GM21825 (cell line): Measurements from ENCODE around the gene LVRN.

ENCODE experiments used
- ATAC-seq: cut with Tn5 transposase; IDR thresholded peaks from one replicate; pipeline ENCODE4 v1.9.1; 2021; ENCODE audit warnings: mild to moderate bottlenecking, moderate library complexity; ENCODE audit not compliant: unreplicated experiment

Gene LVRN

DNA sequence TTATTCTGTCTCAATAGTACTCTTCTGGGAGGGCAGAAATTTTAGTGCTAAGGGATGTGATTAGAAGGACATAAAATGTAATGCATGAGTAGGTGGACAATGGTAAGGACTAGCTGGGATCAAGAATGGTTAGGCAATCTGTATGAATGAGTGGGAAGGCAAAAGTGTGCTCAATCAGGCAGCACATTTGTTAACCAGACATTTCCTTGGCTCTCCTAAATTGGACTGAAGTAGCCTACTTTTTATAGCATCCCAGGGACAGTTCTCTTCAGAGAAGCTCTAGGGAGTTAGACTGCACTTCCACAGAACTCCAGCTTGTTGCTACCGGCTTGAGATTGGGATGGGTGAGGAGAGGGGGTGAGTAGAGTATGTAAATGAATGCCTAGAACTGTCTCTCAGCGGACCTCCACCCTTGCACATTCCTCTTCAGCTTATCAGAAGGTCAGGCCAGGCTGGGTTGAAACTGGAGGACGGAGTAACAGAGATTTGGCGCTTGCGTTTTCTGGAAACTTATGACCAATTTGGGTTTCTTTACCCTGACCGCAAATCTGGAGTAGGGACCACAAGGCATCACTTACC lies 51.0 kb downstream of the LVRN start:
- no peak for ATAC-seq

DNA sequence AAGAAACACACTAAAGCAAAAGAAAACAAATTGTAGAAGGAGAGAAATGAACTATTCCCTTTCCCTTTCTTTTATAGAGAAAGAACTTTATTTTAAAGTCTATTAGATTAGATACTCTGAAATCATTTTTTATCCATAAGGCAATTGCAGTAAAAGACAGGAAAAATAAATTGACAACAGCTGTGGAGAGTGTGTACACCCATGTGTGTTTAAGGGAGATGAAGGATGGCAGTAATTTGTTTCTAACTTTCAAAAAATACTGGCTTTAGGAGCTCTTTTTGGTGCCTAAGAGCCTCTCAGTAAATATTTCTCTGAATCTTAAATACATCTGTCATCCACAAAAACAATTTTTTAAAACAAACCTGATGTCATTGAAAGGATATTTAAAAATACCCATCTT lies 51.7 kb downstream of the LVRN start:
- no peak for ATAC-seq

DNA sequence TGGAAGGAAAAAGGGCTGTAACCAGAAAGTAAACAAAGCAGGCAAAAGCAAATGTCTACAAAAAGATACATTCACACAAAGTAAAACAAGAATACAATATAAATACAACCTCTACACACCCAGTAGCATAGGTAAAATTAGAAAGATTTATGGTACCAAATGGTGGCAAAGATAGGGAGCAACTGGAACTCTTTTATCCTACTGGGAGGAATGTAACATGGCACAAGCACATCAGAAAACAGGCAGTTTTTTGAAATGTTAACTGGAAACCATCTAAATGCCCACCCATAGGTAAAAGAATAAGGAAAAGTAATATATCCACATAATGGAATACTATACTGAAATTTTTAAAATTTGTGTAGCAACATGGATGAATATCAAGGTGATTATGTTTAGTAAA lies 61.3 kb downstream of the LVRN start:
- ATAC-seq = no peak

DNA sequence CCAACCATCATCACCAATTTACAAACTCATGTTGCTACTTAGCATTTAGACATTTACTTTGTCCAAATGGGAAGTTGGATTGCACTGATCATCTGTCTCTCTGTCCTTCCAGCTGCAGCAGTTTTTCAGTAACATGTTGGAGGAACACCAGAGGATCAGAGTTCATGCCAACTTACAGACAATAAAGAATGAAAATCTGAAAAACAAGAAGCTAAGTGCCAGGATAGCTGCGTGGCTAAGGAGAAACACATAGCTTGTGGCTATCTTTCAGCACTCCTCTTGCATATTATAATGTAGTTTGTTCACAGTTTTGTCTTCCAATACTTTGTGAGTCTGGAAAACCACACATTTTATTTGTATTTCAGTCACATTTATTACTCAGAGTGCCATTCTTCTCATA lies 63.6 kb downstream of the LVRN start:
- ATAC-seq = no peak

DNA sequence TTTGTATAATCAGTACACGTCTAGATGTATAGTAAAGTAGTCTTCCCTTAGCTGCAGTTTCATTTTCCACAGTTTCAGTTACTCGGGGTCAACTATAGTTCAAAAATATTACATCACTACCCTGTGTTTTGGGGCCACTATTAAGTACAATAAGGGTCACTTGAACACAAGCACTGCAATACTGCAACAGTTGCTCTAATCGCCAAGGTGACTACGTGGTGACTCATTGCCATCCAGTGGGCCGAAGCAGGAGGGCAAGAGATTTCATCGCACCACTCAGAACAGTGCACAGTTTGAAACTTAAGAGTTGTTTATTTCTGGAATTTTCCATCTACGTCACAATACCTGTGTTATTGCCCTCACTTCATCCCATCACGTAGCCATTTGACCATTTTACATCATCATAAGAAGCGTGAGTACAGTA lies 69.8 kb downstream of the LVRN start, which contains the start of gene ARL14EPL:
TSS of gene ARL14EPL (plus strand) at position 379 of the 424 bp plus-strand sequence. CDS start 18,994 bp downstream, outside the sequence.
- ATAC-seq = peak; percentile 70

DNA sequence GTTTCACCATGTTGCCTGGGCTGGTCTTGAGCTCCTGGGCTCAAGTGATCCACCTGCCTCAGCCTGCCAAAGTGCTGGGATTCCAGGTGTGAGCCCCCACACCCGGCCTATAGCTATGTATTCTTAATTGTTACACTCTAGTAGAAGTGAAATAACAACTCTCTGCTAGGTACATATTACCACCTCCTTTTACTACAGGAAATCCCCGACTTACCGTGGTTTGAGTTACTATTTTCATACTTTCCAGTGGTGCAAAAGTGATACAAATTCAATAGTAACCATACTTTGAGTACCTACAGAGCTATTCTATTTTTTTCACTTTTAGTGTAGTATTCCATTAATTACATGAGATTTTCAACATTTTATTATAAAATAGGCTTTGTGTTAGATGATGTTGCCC lies 70.7 kb downstream of the LVRN start:
- ATAC-seq = no peak

DNA sequence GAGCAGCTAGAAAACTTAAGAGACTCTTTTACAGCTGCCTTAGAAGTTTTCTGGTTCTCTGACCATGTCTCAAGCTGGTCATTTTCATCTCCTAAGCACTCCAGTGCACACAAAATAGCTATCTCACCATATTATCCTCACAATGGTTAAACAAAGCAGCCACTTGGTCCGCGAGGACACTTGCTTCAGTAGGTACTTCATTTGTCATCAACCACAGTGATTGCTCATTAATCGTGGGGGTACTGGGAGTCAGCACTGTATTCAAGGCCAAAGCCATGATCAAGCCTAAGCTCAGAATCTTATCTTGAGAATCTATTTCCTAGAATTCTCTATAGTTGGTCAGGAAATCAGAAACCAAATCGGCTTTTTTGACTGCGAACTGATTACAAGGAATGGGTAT lies 72.8 kb downstream of the LVRN start:
- ATAC-seq = no peak

DNA sequence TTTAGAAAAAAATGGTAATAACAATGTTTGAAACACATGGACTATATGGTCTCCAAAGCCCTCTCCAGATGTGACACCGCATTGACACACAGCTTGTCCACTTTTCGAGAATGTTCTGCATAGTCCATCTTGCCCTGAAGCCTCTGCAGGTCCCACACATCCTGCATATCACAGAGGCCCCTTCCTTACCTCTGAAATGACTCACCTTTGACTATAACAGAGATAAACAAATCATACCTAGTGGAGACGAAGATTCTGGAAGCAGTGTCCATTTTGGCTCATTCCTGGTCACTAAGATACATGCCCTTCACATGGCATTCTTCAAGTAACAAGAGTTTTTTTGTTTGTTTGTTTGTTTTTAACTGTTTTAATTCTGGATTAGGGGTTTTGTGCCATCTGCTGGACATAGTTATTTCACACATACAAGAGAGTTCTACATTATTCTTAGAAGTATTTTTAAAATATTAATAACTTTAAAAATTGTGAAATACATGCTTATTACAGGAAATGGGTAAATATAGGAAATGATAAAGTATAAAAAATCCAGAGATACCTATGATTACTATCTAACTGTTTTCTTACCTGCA lies 75.1 kb downstream of the LVRN start:
- no peak for ATAC-seq

DNA sequence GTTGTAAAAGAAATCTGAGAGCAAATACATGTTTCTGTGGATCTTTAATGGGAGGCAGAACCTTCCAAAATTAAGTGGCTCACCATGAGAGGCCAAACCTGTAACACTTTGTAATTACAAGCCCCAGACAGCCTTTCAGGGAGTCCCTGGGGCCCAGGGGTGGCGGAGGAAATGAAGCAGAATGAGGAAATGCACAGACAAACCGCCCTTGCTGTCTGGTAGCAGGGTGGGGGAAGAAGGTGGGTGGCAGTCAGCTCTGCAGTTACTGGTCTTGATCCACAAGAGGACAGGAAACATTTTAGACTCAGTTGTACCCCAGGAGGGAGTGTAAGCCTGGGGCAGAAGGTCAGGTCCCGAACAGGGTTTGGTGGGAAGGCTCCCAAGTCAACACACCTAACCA lies 76.5 kb downstream of the LVRN start:
- ATAC-seq = peak; percentile 82

DNA sequence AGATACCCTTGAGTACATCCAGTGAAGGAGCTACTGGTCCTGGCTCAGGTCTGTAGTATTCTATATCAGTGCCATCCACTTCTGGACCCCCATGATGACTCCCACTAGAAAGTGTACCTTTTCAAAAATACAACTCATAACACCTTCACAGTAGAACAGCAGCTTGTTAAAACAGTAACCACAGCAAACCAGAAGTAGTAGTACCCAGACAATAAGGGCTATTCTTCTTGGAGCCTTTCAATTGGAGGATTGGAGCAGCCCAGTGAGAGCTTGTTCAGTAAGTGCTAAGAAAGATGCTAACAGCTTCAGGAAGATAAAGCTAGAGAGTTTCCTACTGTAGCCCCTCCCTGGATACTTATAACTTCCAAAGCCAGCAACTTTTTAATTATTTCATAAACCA lies 80.1 kb downstream of the LVRN start:
- no peak for ATAC-seq

DNA sequence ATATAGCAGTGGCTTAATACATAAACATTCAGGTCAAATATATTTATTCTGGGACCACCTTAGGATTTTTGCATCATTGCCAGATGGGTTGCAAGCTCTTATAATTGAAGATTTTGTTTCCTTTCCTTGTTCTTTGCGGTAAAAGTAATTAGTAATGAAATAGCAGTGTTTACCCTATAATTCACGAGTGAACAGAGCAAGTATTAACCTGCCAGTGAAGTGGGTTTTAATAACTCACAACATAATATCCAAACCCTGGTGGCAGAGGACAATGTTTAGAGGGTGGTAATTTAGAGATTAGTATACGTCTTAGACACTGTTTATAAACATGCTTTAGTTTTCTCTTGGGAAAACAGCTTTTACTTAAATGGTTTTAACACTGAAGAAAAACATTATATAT lies 81.8 kb downstream of the LVRN start:
- ATAC-seq = no peak

DNA sequence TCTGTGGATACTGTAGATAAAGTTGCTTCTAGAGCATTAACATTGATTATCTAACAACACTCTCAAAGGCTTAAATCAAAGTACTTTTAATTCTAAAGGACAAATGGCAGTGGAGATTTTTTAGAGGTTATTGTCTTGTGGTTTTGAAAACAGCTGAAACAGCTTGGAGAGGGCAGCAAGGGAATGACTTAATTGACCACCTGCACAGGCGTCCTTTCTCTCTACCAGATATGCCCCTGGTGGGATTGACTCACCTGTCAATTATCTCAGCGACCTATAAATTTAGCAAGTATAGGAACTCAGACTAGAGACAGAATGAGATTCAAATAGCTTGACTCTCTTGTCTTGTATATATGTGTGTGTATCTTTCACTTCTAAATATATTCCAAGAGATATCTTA lies 83.5 kb downstream of the LVRN start:
- ATAC-seq = no peak

DNA sequence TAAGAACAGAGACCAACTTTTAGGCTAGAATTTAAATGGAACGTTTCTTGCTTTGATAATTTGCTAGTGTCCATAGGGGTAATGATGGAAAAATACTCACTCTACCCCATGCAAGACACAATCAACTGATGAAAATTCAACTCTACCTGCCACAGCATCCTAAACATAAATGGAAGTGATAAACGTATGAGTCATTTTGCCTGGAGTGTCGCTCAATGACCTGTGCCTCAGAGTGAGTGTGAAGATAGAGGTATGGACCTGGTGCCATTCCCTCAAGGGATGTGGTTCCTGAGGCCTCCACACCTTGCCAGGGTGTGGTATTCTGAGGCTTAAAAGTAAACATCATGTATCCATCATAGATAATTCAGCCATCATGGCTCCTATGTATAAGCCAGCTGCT lies 84.0 kb downstream of the LVRN start:
- no peak for ATAC-seq

DNA sequence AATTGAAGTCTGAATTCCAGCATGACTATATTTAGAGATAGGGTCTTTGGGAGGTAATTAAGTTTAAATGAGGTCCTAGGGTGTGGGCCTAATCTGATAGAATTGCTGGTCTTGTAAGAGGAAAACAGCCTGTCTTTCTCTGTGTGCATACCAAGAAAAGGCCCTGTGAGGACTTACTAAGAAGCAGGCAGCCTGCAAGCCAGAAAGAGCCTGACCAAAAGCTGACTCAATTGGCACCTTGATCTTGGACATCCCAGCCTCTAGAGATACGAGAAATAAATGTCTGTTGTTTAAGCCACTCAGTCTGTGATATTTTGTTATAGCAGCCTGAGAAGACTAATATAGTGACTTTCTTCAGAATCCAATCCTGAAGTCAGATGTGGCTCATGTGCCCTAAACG lies 84.5 kb downstream of the LVRN start:
- no peak for ATAC-seq

DNA sequence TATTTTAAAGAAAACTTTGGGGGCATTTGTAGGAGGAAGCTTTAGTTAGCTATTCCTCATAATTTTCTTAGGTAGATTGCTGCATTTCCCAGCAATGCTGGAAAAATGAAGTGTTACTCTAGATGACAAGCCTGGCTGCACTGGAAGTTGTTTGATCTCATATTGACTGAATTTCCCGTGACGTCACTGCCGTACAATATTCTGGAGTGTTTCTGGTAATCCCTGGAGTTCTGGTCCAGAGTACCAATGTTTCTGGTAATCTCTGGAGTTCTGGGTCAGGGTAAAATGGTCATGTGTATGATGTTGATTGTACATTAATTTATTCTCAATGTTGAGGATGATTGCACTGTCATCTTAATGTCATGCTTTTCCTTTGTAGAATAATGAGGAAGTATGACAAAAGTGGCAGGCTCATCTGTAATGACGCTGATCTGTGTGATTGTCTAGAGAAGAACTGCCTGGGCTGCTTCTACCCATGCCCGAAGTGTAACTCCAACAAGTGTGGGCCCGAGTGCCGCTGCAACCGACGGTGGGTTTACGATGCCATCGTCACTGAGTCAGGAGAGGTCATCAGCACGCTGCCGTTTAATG lies 96.2 kb downstream of the LVRN start:
- ATAC-seq = no peak

DNA sequence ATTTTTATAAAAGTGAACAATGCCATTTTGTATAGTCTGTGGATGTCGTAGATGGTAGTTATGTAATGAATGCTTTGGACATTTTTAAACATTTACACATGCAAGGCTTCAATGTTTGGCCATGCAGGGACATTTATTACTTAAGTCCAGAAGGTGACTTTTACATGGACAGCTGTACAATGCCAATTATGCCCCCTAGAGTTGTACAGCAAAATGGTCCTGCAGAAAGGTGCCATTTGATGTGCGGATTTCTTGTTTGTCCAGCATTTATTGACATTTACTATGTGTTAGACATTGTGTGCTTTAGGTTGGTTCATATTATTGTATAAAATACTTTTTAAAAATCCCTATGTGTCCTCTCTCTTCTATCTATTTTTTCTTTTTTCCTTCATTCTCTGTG lies 100.1 kb downstream of the LVRN start:
- no peak for ATAC-seq

DNA sequence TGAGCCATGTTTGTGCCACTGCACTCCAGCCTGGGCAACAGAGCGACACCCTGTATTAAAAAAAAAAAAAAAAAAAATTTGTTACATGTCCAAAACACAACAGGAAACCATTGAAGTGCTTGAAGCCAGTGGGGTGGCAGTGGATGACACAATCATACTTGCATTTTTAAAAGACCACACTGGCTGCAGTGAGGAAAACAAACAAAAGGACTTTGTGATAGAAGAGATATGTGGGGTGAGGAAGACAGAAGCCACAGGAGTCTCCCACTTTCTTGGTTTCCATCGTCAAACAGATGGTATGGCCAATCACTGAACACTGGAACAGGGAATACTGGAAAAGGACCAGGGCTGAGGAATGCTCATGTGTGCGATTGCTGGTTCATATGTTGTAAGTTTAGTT lies 101.7 kb downstream of the LVRN start:
- no peak for ATAC-seq

DNA sequence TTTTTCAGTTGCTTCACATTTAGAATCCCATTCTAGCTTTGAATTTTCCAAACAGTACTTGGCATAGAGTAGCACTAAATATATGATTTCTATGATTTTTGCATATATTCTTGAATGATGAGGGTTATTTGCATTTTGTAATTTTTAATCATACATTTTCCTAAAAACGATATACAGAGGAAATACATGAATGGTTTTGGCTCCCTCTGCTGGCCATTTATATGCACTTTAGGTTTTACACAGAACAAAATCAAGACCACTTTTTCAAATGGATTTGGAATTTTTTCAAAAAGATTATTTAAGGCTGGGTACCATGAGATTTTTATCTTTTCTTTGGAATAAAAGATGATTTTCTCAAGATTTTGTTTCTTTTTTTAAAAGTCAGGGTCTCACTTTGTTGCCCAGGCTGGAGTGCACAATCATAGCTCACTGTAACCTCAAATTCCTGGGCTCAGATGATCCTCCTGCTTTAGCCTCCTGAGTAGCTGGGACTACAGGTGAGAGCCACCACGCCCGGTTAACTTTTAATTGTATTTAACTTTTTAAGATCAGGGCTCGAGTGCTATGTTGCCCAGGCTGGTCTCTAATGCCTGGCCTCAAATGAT lies 105.9 kb downstream of the LVRN start:
- ATAC-seq = no peak

DNA sequence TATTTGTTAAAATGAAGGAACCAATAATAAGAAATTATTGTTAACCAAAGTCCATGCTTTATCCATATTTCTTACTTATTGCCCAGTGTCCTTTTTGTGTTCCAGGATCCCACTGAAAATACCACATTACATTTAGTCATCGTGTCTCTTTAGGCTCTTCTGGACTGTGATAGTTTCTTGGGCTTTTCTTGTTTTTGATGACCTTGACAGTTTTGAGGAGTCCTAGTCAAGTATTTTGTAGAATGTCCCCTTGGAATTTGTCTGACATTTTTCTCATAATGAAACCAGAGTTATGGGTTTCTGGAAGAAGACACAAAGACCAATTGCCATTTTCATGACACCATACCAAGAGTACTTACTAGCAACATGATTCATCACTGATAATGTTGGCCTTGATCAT lies 108.9 kb downstream of the LVRN start:
- ATAC-seq = no peak

DNA sequence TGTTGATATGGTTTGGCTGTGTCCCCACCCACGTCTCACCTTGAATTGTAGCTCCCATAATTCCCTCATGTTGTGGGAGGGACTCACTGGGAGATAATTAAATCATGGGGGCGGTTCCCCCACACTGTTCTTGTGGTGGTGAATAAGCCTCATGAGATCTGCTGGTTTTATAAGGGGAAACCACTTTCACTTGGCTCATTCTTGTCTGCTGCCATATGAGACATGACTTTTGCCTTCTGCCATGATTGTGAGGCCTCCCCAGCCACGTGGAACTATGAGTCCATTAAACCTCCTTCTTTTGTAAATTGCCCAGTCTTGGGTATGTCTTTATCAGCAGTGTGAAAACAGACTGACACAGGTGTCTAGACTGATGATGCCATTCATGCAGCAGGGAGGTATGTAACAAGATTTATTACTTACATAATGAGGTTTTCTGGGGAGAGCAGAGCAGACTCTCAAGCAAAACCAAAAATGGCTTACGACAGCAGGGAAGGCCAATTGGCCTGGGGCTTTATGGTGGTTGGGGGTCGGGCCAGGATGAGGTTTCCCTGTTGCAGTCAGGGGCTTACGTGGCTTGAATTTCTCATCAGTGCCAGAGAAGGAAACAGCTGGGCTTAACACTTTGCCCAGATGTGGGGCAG lies 113.0 kb downstream of the LVRN start:
- no peak for ATAC-seq

DNA sequence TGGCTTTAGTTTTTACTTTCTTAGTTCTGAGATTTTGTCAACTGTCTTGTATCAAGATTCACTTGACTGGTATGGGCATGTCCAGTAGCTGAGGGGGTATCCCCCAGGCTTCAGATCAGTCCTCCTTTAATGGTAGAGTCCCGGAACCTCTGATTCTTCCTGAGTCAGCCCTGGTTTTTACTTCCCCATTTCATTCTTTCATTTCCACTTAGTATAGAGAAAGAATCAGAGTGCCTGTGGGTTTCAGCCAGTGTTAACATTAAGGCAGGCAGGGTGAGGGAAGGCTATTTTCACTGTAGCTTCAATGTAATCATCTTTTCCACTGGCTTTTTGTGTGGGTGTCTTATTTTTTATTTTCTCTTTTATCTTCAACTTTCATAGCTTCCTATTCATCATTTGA lies 114.2 kb downstream of the LVRN start:
- peak; percentile 99 for ATAC-seq
